Karpas-422 (cell line): Measurements from ENCODE around the gene BSG. TPM values are rescaled to one million over a fixed set of nuclear protein-coding genes. Genes with fewer than 3 reads are reported as not detected.

Experiments
- DNase-seq: peaks from one replicate; pipeline ENCODE4 v3.0.0-alpha.2; 2015
- H2AFZ ChIP-seq: fragments of 200-600 bp; sonication (generic); 2 replicates; pipeline ENCODE4 v1.6.1; 2014; ENCODE audit warnings: antibody characterized with exemption, low read length, mixed read lengths
- H3K27ac ChIP-seq: fragments of 200-600 bp; sonication (generic); 2 replicates; pipeline ENCODE4 v1.5.1; 2014; ENCODE audit warnings: mild to moderate bottlenecking, low read length, moderate library complexity
- H3K27me3 ChIP-seq: fragments of 200-600 bp; sonication (generic); 2 replicates; pipeline ENCODE4 v1.6.1; 2014; ENCODE audit warnings: low read length, mixed read lengths
- H3K36me3 ChIP-seq: fragments of 200-600 bp; sonication (generic); 2 replicates; pipeline ENCODE4 v1.6.1; 2014; ENCODE audit warnings: low read length, mixed read lengths; ENCODE audit not compliant: insufficient read depth
- H3K4me1 ChIP-seq: fragments of 200-600 bp; sonication (generic); 2 replicates; pipeline ENCODE4 v1.6.1; 2014; ENCODE audit warnings: mild to moderate bottlenecking, low read length, mixed read lengths
- H3K4me2 ChIP-seq: fragments of 200-600 bp; sonication (generic); 2 replicates; pipeline ENCODE4 v1.6.1; 2014; ENCODE audit warnings: low read length, low read depth, mild to moderate bottlenecking; ENCODE audit not compliant: poor library complexity, severe bottlenecking
- H3K4me3 ChIP-seq: fragments of 200-600 bp; sonication (generic); 2 replicates; pipeline ENCODE4 v1.5.1; 2014; ENCODE audit warnings: mild to moderate bottlenecking, antibody characterized with exemption, low read length, mixed read lengths
- H3K79me2 ChIP-seq: fragments of 200-600 bp; sonication (generic); 2 replicates; pipeline ENCODE4 v1.6.1; 2014; ENCODE audit warnings: mild to moderate bottlenecking, low read length, mixed read lengths
- H3K9ac ChIP-seq: fragments of 200-600 bp; sonication (generic); 2 replicates; pipeline ENCODE4 v1.6.0; 2014; ENCODE audit warnings: low read length
- H3K9me2 ChIP-seq: fragments of 200-600 bp; sonication (generic), shearing (Covaris generic); replicated peaks from 2 replicates; pipeline ENCODE4 v1.6.0; 2014; ENCODE audit warnings: mild to moderate bottlenecking, low read length, moderate library complexity; ENCODE audit not compliant: insufficient read depth
- H3K9me3 ChIP-seq: fragments of 300-700, 200-600 bp; sonication (generic); 2 replicates; pipeline ENCODE4 v1.6.1; 2014; ENCODE audit warnings: low read length, mixed read lengths
- H4K20me1 ChIP-seq: fragments of 200-600 bp; sonication (generic); 2 replicates; pipeline ENCODE4 v1.6.1; 2014; ENCODE audit warnings: mild to moderate bottlenecking, antibody characterized with exemption, low read length, low read depth; ENCODE audit not compliant: insufficient read depth
- total RNA-seq: library from RNA; depleted of rRNA; stranded (reverse); fragments of >200 nt; shearing (Covaris generic); gene quantifications from 2 replicates; pipeline ENCODE4 v1.2.3, GENCODE V29; 2014; ENCODE audit warnings: low replicate concordance

Gene BSG
- total RNA-seq, 1 experiment from 2014 or later: 124 TPM

DNA sequence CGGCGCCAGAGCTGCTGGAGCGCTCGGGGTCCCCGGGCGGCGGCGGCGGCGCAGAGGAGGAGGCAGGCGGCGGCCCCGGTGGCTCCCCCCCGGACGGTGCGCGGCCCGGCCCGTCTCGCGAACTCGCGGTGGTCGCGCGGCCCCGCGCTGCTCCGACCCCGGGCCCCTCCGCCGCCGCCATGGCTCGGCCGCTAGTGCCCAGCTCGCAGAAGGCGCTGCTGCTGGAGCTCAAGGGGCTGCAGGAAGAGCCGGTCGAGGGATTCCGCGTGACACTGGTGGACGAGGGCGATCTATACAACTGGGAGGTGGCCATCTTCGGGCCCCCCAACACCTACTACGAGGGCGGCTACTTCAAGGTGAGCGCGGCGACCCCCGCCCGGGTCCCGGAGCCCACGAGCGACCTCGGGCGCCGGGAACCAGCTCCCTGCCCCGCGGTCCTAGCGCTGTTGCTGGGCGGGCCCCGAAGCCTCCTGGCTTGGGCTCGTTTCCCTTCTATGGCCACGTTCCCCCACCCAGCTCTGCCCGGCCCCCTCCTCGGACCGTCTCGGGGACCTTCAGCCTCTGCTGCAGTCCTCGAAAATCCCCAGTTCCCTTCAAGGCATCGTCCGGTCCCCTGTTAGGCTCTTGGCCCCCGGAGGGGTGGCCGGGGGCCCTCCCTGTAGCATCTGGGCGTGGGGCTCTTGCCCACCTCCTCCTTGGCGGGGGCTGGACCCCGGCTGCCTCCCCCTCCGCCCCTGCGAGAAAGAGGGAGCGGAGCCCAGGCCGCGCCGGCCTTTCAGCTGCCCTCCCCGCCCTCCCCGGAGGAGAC lies 40.4 kb upstream of the BSG start, which contains the start of gene CDC34:
CDC34 (plus strand) TSS at position 8 of the 808 bp plus-strand sequence; CDS start at position 180, 172 bp downstream.
- H3K27me3 ChIP-seq: no peaks in the 10 kb centered on the region
- H3K36me3 ChIP-seq: no peaks in the 10 kb centered on the region
- H2AFZ ChIP-seq: peak within 1 kb of the TSS; percentile 95; the same call in 1 of the 2 replicates
- peaks cover 18% of the 10 kb centered on the region for H3K4me1 ChIP-seq
- peaks cover 31% of the 10 kb centered on the region for H4K20me1 ChIP-seq
- DNase-seq: peak; percentile 67
- H3K9me3 ChIP-seq: no peaks in the 10 kb centered on the region
- peak within 1 kb of the TSS; percentile 47 for H3K27ac ChIP-seq
- H3K4me2 ChIP-seq: peak within 1 kb of the TSS; percentile 87
- no peaks in the 10 kb centered on the region for H3K9me2 ChIP-seq
- H3K4me3 ChIP-seq: peak within 1 kb of the TSS; percentile 89
- H3K79me2 ChIP-seq: peaks cover 36% of the 10 kb centered on the region
- H3K9ac ChIP-seq: peak within 1 kb of the TSS; percentile 98

DNA sequence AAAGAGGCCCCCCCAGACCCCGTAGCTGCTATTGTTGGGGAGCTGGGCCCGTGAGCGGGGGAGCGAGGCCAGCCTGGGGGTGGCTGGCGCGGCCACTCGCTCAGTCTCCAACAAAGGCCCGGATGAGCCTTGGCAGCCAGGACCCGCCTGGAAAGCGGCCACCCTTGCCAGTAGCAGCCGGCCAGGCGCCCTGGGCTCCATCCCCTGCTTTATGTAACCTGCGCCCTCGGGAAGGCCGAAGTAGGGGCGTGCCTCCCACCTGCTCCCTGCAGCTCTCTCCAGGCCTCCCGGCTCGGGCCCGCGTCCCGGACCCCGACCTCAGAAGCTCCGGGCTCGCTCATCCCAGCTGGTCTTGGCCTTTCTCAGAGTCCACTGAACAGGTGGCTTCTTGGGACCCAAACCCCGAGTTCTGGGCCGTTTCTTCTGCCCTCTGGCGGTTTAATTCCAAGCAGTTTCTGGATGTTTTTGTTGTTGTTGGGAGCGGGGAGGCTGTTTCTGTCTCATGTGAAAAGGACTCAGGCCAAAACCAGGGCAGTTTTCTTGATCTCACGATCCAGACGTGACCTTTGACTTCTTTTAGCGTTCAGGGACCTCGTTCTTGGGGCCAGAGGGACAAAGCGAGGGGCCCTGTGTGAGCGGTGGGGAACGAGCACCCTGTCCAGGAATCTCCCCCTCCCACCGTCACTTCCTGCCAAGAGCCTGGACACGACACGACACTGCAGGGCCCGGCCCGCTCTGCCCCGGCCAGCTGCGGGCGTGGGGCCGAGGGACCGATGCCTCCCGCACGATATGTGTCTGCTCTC lies 39.6 kb upstream of the BSG start:
- peaks cover 36% of the 10 kb centered on the region for H3K79me2 ChIP-seq
- H3K9ac ChIP-seq: peak overlapping the region; percentile 98
- H3K4me3 ChIP-seq: peak overlapping the region; percentile 89
- no peaks in the 10 kb centered on the region for H3K36me3 ChIP-seq
- H2AFZ ChIP-seq: no peak overlapping the region
- H3K27me3 ChIP-seq: no peaks in the 10 kb centered on the region
- peaks cover 31% of the 10 kb centered on the region for H4K20me1 ChIP-seq
- peak overlapping the region; percentile 47 for H3K27ac ChIP-seq
- no peaks in the 10 kb centered on the region for H3K9me3 ChIP-seq
- H3K4me1 ChIP-seq: peaks cover 18% of the 10 kb centered on the region
- peak overlapping the region; percentile 86 for H3K4me2 ChIP-seq
- peak; percentile 67 for DNase-seq
- no peaks in the 10 kb centered on the region for H3K9me2 ChIP-seq

DNA sequence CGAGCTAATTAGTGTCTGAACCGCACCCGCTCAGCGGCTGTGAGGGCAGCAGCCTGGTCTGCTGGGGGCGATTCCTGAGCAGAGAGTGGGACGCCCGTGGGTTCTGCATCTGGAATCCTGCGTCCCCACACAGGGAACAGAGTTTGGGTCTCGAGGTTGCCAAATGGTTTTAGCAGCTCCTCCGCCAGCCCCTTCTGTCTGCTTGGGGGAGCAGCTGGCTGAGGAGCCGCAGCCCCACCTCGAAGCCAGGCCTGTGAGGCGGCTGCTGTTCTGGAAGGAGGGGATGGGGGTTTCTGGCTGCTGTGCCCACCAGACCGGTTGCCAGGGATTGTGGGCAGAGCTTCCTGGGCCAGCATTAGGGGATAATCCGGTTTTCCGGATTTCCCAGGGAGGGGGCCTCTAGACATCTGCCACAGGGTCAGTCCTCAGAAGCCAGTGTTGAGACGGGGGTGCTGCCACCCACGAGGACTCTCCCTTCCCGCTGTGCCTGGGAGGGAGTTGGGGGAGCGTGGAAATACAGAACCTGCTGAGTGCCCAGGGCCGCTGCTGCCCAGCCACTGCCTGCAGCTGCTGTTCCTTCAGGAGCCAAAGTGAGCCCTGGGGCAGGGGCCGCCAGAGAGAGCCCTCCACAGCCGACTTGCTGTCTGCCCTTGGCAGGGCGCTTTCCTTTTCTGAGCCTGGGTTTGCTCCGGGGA lies 38.9 kb upstream of the BSG start:
- Histone ChIP-seq H3K4me2 (peak overlapping the region; percentile 86), H4K20me1 (peaks cover 31% of the 10 kb centered on the region), H3K9me3 (no peaks in the 10 kb centered on the region), H3K27ac (no peak overlapping the region), H3K4me3 (peak overlapping the region; percentile 89), H3K9me2 (no peaks in the 10 kb centered on the region), H2AFZ (no peak overlapping the region), H3K36me3 (no peaks in the 10 kb centered on the region), H3K27me3 (no peaks in the 10 kb centered on the region), H3K9ac (peak overlapping the region; percentile 98), H3K4me1 (peaks cover 18% of the 10 kb centered on the region), H3K79me2 (peaks cover 36% of the 10 kb centered on the region)
- DNase-seq: no peak

DNA sequence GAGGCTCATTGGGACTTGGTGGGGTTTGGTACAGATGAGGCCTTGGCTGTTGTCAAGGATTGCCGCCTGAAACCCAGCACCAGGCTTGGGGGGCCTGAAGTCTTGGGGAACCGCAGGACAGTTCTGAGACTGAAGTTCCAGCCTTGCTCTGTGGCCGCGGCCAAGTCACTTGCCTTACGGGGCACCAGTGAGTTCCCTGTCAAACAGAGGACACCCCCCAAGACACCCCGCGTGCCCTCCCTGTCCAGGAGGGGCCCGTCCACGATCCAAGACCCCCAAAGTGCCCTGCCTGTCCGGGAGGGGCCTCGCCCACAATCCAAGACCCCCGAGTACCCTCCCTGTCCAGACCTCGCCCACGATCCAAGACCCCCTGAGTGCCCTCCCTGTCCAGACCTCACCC lies 38.3 kb upstream of the BSG start:
- Histone ChIP-seq H3K79me2 (peaks cover 36% of the 10 kb centered on the region), H3K27ac (no peak overlapping the region), H3K4me3 (no peak overlapping the region), H3K4me1 (peaks cover 18% of the 10 kb centered on the region), H3K27me3 (no peaks in the 10 kb centered on the region), H3K9ac (peak overlapping the region; percentile 98; the same call in 1 of the 2 replicates), H3K36me3 (no peaks in the 10 kb centered on the region), H3K9me2 (no peaks in the 10 kb centered on the region), H2AFZ (no peak overlapping the region), H3K9me3 (no peaks in the 10 kb centered on the region), H4K20me1 (peaks cover 31% of the 10 kb centered on the region), H3K4me2 (no peak overlapping the region)
- no peak for DNase-seq

DNA sequence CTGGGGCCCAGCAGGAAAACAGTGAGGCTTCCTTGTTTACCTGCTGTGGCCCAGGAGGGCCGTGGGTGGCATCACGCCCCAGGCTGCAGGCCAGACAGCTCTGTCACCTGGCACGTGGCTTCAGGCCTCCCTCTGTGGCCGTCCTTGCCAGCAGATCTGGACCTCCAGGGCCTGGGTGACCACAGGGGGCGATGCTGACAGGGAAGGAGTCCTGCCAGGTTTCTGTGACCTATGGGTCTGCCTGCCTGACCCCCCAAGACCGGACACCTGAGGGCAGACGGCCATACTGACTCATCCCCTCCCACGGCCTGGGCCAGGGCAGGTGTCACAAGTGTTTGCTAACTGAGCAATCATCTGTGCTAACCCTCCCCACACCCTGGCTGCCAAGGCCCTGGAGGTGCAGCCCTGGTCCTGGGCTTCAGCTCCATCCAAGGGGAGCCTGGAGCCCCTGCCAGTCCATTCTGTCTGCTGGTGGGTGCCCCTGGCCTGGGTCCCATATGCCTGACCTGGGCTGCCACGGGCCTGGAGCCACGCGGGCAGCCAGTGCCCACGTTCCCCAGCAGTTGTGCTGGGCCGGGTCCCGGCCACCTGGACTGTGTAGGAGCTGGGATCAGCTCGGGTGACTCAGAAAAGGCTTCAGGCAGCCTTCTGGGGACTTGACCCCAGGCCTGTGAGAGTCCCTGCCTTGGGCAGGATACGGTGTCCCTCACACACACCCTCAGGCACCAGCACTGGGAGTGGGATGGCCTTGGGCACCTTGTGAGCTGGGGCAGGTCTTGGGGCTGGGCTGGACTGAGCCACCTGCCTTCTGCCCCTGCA lies 37.2 kb upstream of the BSG start:
- Histone ChIP-seq H3K4me1 (peaks cover 18% of the 10 kb centered on the region), H3K27me3 (no peaks in the 10 kb centered on the region), H3K9me2 (no peaks in the 10 kb centered on the region), H3K4me2 (no peak overlapping the region), H3K4me3 (no peak overlapping the region), H3K79me2 (peaks cover 36% of the 10 kb centered on the region), H4K20me1 (peaks cover 31% of the 10 kb centered on the region), H3K9me3 (no peaks in the 10 kb centered on the region), H3K9ac (no peak overlapping the region), H3K27ac (no peak overlapping the region), H3K36me3 (no peaks in the 10 kb centered on the region), H2AFZ (no peak overlapping the region)
- no peak for DNase-seq

DNA sequence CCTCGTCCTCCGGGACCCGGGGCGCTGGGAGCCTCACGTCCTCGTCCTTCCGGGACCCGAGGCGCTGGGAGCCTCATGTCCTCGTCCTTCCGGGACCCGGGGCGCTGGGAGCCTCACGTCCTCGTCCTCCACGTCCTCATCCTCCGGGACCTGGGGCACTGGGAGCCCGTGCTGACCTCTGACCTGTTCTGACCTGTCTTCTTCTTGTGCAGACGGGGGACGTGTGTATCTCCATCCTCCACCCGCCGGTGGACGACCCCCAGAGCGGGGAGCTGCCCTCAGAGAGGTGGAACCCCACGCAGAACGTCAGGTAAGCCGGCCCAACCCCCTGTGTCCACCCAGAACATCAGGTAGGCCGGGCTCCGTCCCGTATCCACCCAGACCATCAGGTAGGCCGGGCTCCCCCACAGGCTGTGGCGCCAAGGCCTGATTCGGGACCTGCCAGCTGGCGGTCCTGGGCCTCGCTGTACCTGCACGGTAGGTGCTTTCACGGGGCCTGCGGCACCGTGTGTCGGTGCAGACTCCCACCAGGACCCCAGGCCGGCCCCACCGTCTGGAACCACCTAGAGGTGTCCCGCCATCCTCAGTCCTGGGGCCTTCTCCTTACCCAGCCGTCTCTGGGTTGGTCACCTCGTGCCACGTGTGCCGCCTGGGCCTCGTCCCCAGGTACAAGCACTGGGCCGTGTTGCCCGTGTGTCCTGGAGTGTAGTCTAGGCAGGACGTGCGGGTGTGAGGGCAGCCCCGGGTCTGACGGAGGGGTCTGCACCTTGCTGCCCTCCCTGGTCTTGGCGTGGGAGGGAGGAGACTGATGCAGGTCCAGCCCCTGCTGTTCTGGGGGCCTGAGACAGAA lies 36.1 kb upstream of the BSG start:
- Histone ChIP-seq H2AFZ (no peak overlapping the region), H3K4me3 (no peak overlapping the region), H3K27me3 (no peaks in the 10 kb centered on the region), H3K36me3 (no peaks in the 10 kb centered on the region), H3K9ac (no peak overlapping the region), H3K9me2 (no peaks in the 10 kb centered on the region), H3K4me2 (no peak overlapping the region), H3K4me1 (peaks cover 11% of the 10 kb centered on the region), H3K79me2 (peaks cover 36% of the 10 kb centered on the region), H3K27ac (no peak overlapping the region), H3K9me3 (no peaks in the 10 kb centered on the region), H4K20me1 (peaks cover 31% of the 10 kb centered on the region)
- DNase-seq: no peak

DNA sequence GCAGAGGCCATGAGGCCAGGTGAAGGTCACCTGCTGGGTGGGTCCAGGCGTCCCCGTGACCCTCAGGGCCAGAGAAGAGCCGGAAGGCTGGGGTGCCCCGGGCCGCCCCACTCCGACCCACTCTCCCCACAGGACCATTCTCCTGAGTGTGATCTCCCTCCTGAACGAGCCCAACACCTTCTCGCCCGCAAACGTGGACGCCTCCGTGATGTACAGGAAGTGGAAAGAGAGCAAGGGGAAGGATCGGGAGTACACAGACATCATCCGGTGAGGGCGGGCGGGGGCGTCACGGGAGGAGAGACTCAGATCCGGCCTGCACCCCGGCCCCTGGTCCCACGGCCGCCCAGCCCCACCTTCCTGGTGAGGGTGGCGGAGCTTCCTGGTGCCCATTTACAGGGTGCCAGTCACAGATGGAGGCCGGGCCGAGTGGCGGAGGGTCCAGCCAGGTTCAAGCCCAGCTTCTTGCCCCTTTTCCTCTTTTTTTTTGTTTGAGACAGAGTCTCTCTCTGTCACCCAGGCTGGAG lies 35.5 kb upstream of the BSG start:
- no peaks in the 10 kb centered on the region for H3K36me3 ChIP-seq
- H3K4me1 ChIP-seq: peaks cover 11% of the 10 kb centered on the region
- no peak overlapping the region for H2AFZ ChIP-seq
- peaks cover 31% of the 10 kb centered on the region for H4K20me1 ChIP-seq
- H3K27me3 ChIP-seq: no peaks in the 10 kb centered on the region
- H3K79me2 ChIP-seq: peaks cover 34% of the 10 kb centered on the region
- no peak for DNase-seq
- H3K4me2 ChIP-seq: no peak overlapping the region
- H3K9me3 ChIP-seq: no peaks in the 10 kb centered on the region
- no peak overlapping the region for H3K27ac ChIP-seq
- no peak overlapping the region for H3K4me3 ChIP-seq
- H3K9me2 ChIP-seq: no peaks in the 10 kb centered on the region
- H3K9ac ChIP-seq: no peak overlapping the region
